Activated CD8-positive, alpha-beta memory T cell treated with anti-CD3 and anti-CD28 coated beads, Interleukin-2, amount 50 U/mL, for 48 hours (primary cell): ENCODE data around the gene KCTD18.

Experiments
- DNase-seq: peaks from one replicate; pipeline ENCODE4 v3.0.0-alpha.2; 2020

KCTD18 gene

GRCh38 chr2:200483729-200484198, 26.1 kb downstream of the KCTD18 start:
- DNase-seq: no peak

- no peak for DNase-seq
Observed at GRCh38 chr2:200482194-200482593, 27.7 kb downstream of the KCTD18 start.

GRCh38 chr2:200479692-200480265, 30.1 kb downstream of the KCTD18 start:
- DNase-seq: no peak

- DNase-seq: no peak
Observed at GRCh38 chr2:200477667-200478131, 32.2 kb downstream of the KCTD18 start.

GRCh38 chr2:200476836-200477235, 33.0 kb downstream of the KCTD18 start:
- no peak for DNase-seq

GRCh38 chr2:200475795-200476194, 34.1 kb downstream of the KCTD18 start:
- no peak for DNase-seq

- DNase-seq: no peak
Observed at GRCh38 chr2:200472853-200473464, 36.9 kb downstream of the KCTD18 start.

- DNase-seq: no peak
Observed at GRCh38 chr2:200471928-200472645, 37.8 kb downstream of the KCTD18 start.

- no peak for DNase-seq
Observed at GRCh38 chr2:200471324-200471848, 38.5 kb downstream of the KCTD18 start.

- DNase-seq: no peak
Observed at GRCh38 chr2:200470230-200470629, 39.6 kb downstream of the KCTD18 start.

GRCh38 chr2:200469708-200470211, 40.1 kb downstream of the KCTD18 start:
- DNase-seq: no peak

- no peak for DNase-seq
Observed at GRCh38 chr2:200467806-200468681, 41.8 kb downstream of the KCTD18 start.

- no peak for DNase-seq
Observed at GRCh38 chr2:200466425-200467418, 43.1 kb downstream of the KCTD18 start.

- DNase-seq: no peak
Observed at GRCh38 chr2:200463452-200463851, 46.4 kb downstream of the KCTD18 start.

GRCh38 chr2:200461846-200462710, 47.8 kb downstream of the KCTD18 start:
- no peak for DNase-seq

GRCh38 chr2:200459101-200459500, 50.8 kb downstream of the KCTD18 start:
- no peak for DNase-seq

GRCh38 chr2:200456567-200456966, 53.3 kb downstream of the KCTD18 start:
- no peak for DNase-seq

- no peak for DNase-seq
Observed at GRCh38 chr2:200455958-200456421, 53.9 kb downstream of the KCTD18 start.

- no peak for DNase-seq
Observed at GRCh38 chr2:200454927-200455801, 54.7 kb downstream of the KCTD18 start.
